K562 (cell line): ENCODE measurements around the gene CRELD2. TPM values are rescaled to one million over a fixed set of nuclear protein-coding genes. Genes with fewer than 3 reads are reported as not detected.

ENCODE experiments used
- ATAC-seq: fragments of 200-7000 bp; cut with Tn5 transposase; 3 replicates; pipeline ENCODE4 v1.9.1; 2020; ENCODE audit warnings: moderate library complexity
- BruUV-seq: library from RNA; stranded (reverse); fragments of 400-500 nt; replicated peaks from 2 replicates; lab custom pipeline; 2021; lab: Mats Ljungman, UMichigan
- CTCF ChIA-PET: fragments of 300-600 bp; formaldehyde crosslinking; extraction: SDS; loops from one replicate; lab custom pipeline; 2021; ENCODE audit warnings: low intra/inter-chr PET ratio; lab: Yijun Ruan, JAX
- POLR2A ChIA-PET: fragments of 300-600, 350-650 bp; sonication (Branson Sonifier 250); formaldehyde crosslinking; extraction: SDS; loops from one replicate; lab custom pipeline; 2021; ENCODE audit warnings: antibody characterized with exemption, inconsistent platforms; lab: Yijun Ruan, JAX
- DNase-seq, 4 experiments: peaks; one replicate each; pipeline versions ENCODE4 v3.0.0 to v3.0.0-alpha.2; 2011 to 2018; ENCODE audit warnings: low spot score in 3 of 4, mixed read lengths in 3 of 4; ENCODE audit errors: extremely low read depth in 1 of 4
- FAIRE-seq: peaks from 2 replicates; lab custom pipeline; 2011; peaks lifted over from hg19 to GRCh38; lab: Jason Lieb, UNC
- H2AFZ ChIP-seq: 2 replicates; pipeline ENCODE4 v1.6.0; 2011; ENCODE audit warnings: low read depth, low read length, control low read depth, inconsistent platforms
- H3K27ac ChIP-seq: fragments of 200-600 bp; 3 replicates; pipeline ENCODE4 v1.8.0; 2011; ENCODE audit warnings: low read depth, mild to moderate bottlenecking, control low read depth, inconsistent platforms, low read length, moderate library complexity, mixed read lengths; ENCODE audit errors: extremely low read depth
- H3K27me3 ChIP-seq, 2 experiments: fragments of 300-600 bp in 1 of 2; 2 replicates in 1 of 2; 3 replicates in 1 of 2; pipeline versions ENCODE4 v1.6.0 to v1.8.0; 2011; ENCODE audit warnings: inconsistent platforms in 2 of 2, low read length in 2 of 2, mild to moderate bottlenecking in 1 of 2, mixed read lengths in 1 of 2, moderate library complexity in 1 of 2; ENCODE audit not compliant: control insufficient read depth in 2 of 2, insufficient read depth in 2 of 2
- H3K36me3 ChIP-seq: fragments of 300-600 bp; 3 replicates; pipeline ENCODE4 v1.8.0; 2011; ENCODE audit warnings: mild to moderate bottlenecking, low read length, inconsistent platforms; ENCODE audit not compliant: control insufficient read depth, insufficient read depth
- H3K4me1 ChIP-seq, 2 experiments: fragments of 200-600 bp in 1 of 2; replicated peaks in 1 of 2; 2 replicates in 1 of 2; 3 replicates in 1 of 2; pipeline versions ENCODE4 v1.5.1 to v1.8.0; 2011; ENCODE audit warnings: inconsistent platforms in 2 of 2, low read length in 2 of 2, mild to moderate bottlenecking in 1 of 2, mixed read lengths in 1 of 2, moderate library complexity in 1 of 2; ENCODE audit not compliant: control insufficient read depth in 2 of 2, insufficient read depth in 2 of 2
- H3K4me2 ChIP-seq: 2 replicates; pipeline ENCODE4 v1.6.1; 2011; ENCODE audit warnings: low read length, control low read depth, inconsistent platforms, mixed read lengths; ENCODE audit not compliant: insufficient read depth
- H3K4me3 ChIP-seq: fragments of 200-600 bp; sonication (generic), shearing (Covaris generic); 2 replicates; pipeline ENCODE4 v1.5.1; 2016; ENCODE audit warnings: control low read depth, inconsistent platforms
- H3K79me2 ChIP-seq: fragments of 200-600 bp; 3 replicates; pipeline ENCODE4 v1.8.0; 2011; ENCODE audit warnings: low read length, inconsistent platforms; ENCODE audit not compliant: control insufficient read depth, insufficient read depth
- H3K9ac ChIP-seq, 2 experiments: 2 replicates each; pipeline versions ENCODE4 v1.6.0 to v1.6.1; 2011; ENCODE audit warnings: low read depth in 2 of 2, low read length in 2 of 2, control low read depth in 1 of 2, inconsistent platforms in 1 of 2, mild to moderate bottlenecking in 1 of 2, mixed read lengths in 1 of 2; ENCODE audit not compliant: insufficient read depth in 1 of 2
- H3K9me1 ChIP-seq: one replicate; pipeline ENCODE4 v1.6.0; 2011; ENCODE audit warnings: inconsistent platforms, mild to moderate bottlenecking, low read length, moderate library complexity; ENCODE audit not compliant: control insufficient read depth, insufficient read depth
- H3K9me3 ChIP-seq: replicated peaks from 2 replicates; pipeline ENCODE4 v1.5.1; 2011; ENCODE audit warnings: low read depth, low read length, inconsistent platforms; ENCODE audit not compliant: control insufficient read depth, insufficient read depth
- H4K20me1 ChIP-seq: replicated peaks from 2 replicates; pipeline ENCODE4 v1.6.1; 2011; ENCODE audit warnings: low read length, inconsistent platforms, mixed read lengths; ENCODE audit not compliant: control insufficient read depth, insufficient read depth
- CCNT2 ChIP-seq: IDR thresholded peaks from 2 replicates; pipeline ENCODE4 v1.6.1; 2011; ENCODE audit warnings: borderline replicate concordance, low read depth, mild to moderate bottlenecking, moderate library complexity, mixed read lengths, low read length; ENCODE audit not compliant: insufficient read length; ENCODE audit errors: extremely low read depth
- CREM ChIP-seq: IDR thresholded peaks from 2 replicates; pipeline ENCODE4 v1.6.1; 2014; ENCODE audit warnings: antibody characterized with exemption, low read depth
- EGR1 ChIP-seq: fragments of 450-650 bp; conservative IDR thresholded peaks from 2 replicates; pipeline ENCODE4 v1.6.1; 2017; ENCODE audit warnings: mild to moderate bottlenecking
- ESRRB ChIP-seq: fragments of 250-450 bp; sonication (Bioruptor Pico); IDR thresholded peaks from 2 replicates; pipeline ENCODE4 v1.5.0; 2020; ENCODE audit warnings: mild to moderate bottlenecking, moderate library complexity, borderline replicate concordance
- JUN ChIP-seq, 2 experiments: sonication (generic) in 1 of 2; formaldehyde crosslinking in 1 of 2; IDR thresholded peaks; 2 replicates each; pipeline versions ENCODE4 v1.6.1 to v1.8.0; 2012 to 2022; ENCODE audit warnings: borderline replicate concordance in 2 of 2, mild to moderate bottlenecking in 2 of 2, improper control_type of control experiment in 1 of 2, low read depth in 1 of 2, low read length in 1 of 2, missing genetic modification reagents in 1 of 2
- NFIC ChIP-seq: fragments of 450-650 bp; IDR thresholded peaks from 2 replicates; pipeline ENCODE4 v1.6.1; 2017; ENCODE audit warnings: mild to moderate bottlenecking, inconsistent platforms
- NRF1 ChIP-seq, 2 experiments: fragments of 450-650 bp; IDR thresholded peaks in 1 of 2; conservative IDR thresholded peaks in 1 of 2; 2 replicates each; pipeline ENCODE4 v1.6.1; 2014; ENCODE audit warnings: mild to moderate bottlenecking in 2 of 2
- RFX7 ChIP-seq: fragments of 250-450 bp; sonication (Bioruptor Pico); IDR thresholded peaks from 2 replicates; pipeline ENCODE4 v1.5.1; 2021; ENCODE audit warnings: mild to moderate bottlenecking
- ZKSCAN1 ChIP-seq: fragments of 150-350 bp; IDR thresholded peaks from 2 replicates; pipeline ENCODE4 v1.6.1; 2016; ENCODE audit warnings: low read depth, low read length
- WGBS: fragments of 100-300 bp; shearing (Covaris generic); methylation state at CpG from one replicate; pipeline ENCODE4 v1.1.6; 2016; ENCODE audit warnings: low coverage, mixed read lengths; ENCODE audit not compliant: insufficient coverage; ENCODE audit errors: missing lambda C conversion rate; 5-methylcytosine and 5-hydroxymethylcytosine counted together
- in situ Hi-C: fragments of 300-500 bp; cut with MboI; formaldehyde crosslinking; loops from 4 replicates; pipeline ENCODE4 v1.15.0; 2018; ENCODE audit warnings: inconsistent platforms, mixed read lengths
- intact Hi-C: fragments of 100-400 bp; cut with micrococcal nuclease; formaldehyde crosslinking; loops from 2 replicates; pipeline ENCODE4 v1.14.2; 2022
- polyA plus RNA-seq, 8 experiments: library from polyadenylated mRNA; depleted of rRNA in 4 of 8; stranded (reverse) in 5 of 8; unstranded in 3 of 8; fragments of >200 nt; fragmentation: Nextera tagmentation in 2 of 8; fragmentation: Illumina TruSeq in 1 of 8; extraction: Ambion mirVana in 2 of 8; extraction: Trizol in 1 of 8; gene quantifications; 2 replicates each; pipeline versions ENCODE4 v1.2.1 to v1.2.3, GENCODE V29; 2011 to 2014; ENCODE audit warnings: inconsistent platforms in 1 of 8, missing spikeins in 1 of 8
- total RNA-seq, 7 experiments: library from RNA; depleted of rRNA in 6 of 7; stranded (reverse); fragments of >200 nt in 6 of 7; fragmentation: Illumina TruSeq in 2 of 7; extraction: Trizol in 2 of 7; gene quantifications; 2 replicates each; pipeline versions ENCODE4 v1.2.1 to v1.2.3, GENCODE V29; 2011 to 2021; ENCODE audit warnings: low replicate concordance in 1 of 7

CRELD2 gene
- total and polyA plus RNA-seq, 9 of the 15 experiments (the other 6 are each of a cell fraction or from before 2014, with no cell fraction given): 0.96 to 25.3 (median 8.8) TPM

DNA sequence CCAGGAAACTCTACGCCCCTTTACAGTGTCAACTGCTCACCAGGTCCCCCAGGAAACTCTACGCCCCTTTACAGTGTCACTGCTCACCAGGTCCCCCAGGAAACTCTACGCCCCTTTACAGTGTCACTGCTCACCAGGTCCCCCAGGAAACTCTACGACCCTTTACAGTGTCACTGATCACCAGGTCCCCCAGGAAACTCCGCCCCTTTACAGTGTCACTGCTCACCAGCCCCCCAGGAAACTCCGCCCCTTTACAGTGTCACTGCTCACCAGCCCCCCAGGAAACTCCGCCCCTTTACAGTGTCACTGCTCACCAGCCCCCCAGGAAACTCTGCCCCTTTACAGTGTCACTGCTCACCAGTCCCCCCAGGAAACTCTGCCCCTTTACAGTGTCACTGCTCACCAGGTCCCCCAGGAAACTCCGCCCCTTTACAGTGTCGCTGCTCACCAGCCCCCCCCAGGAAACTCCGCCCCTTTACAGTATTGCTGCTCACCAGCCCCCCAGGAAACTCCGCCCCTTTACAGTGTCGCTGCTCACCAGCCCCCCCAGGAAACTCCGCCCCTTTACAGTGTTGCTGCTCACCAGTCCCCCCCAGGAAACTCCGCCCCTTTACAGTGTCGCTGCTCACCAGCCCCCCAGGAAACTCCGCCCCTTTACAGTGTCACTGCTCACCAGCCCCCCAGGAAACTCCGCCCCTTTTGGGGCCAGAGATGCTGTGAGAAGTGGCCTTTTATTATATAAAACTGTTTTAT, 26.8 kb downstream of the CRELD2 start (continued):
- TF ChIP-seq CREM: peak; percentile 32; the same call in 1 of the 2 replicates

GRCh38 chr22:49946612-49947295, 28.3 kb downstream of the CRELD2 start:
- H3K4me1 ChIP-seq: peaks cover 8 to 88% of the 10 kb centered on the region in 2 experiments; a peak in 3 of 5 replicates
- H3K79me2 ChIP-seq: no peaks in the 10 kb centered on the region
- intact Hi-C loops (no loop called here), in situ Hi-C loops (no loop called here)
- H3K9me3 ChIP-seq: no peaks in the 10 kb centered on the region
- no peaks in the 10 kb centered on the region for H3K27me3 ChIP-seq
- peak; percentile 39; the same call in 1 of the 3 replicates for ATAC-seq
- no peak for TF ChIP-seq JUN (IDR thresholded peaks at IDR 0.05; ENCODE audit: borderline replicate concordance, low read depth, low read length)
- TF ChIP-seq JUN (CRISPR knock-in tag; IDR thresholded peaks at IDR 0.05; ENCODE audit: borderline replicate concordance): no peak
- no peak for TF ChIP-seq CCNT2
- peak; percentile 29; the same call in 1 of the 2 replicates for TF ChIP-seq EGR1
- peak; percentile 16 to 34; a peak in 1 of 4 replicates for TF ChIP-seq NRF1 (conservative IDR thresholded peaks at IDR 0.05 in 1 of 2, IDR thresholded peaks at IDR 0.05 in 1 of 2)
- TF ChIP-seq NFIC: peak; percentile 21; the same call in 1 of the 2 replicates
- TF ChIP-seq ESRRB (CRISPR knock-in tag): no peak
- TF ChIP-seq ZKSCAN1: no peak
- no peak for TF ChIP-seq RFX7 (CRISPR knock-in tag)
- no peak overlapping the region for H3K4me2 ChIP-seq
- no peak for FAIRE-seq
- H3K27ac ChIP-seq: no peak overlapping the region
- H4K20me1 ChIP-seq: no peaks in the 10 kb centered on the region
- ChIA-PET POLR2A (interaction anchor here (0.5 to 1.6 kb wide), 5 partner anchors 13 to 381 kb away, joined by 3 to 9 read pairs (median 3); partner anchors contain the start of gene PIM3), CTCF (no interaction called here)
- no peaks in the 10 kb centered on the region for H3K9me1 ChIP-seq
- peak overlapping the region in 1 of 2 experiments; percentile 81; a peak in 2 of 4 replicates for H3K9ac ChIP-seq
- 72% methylated on average over 11 of the region's 17 CpGs for WGBS
- no TSS peak for BruUV-seq
- no peaks in the 10 kb centered on the region for H3K36me3 ChIP-seq
- DNase-seq: no peak
- H3K4me3 ChIP-seq: no peak overlapping the region
- H2AFZ ChIP-seq: peak overlapping the region; percentile 74; the same call in 1 of the 2 replicates
